PC-3 (cell line): ENCODE measurements around the gene PKLR. TPM values are rescaled to one million over a fixed set of nuclear protein-coding genes. Genes with fewer than 3 reads are reported as not detected.
A peak's percentile ranks its signal among the peaks of the same experiment; 100 is the strongest.

Experiments
- ATAC-seq: fragments of 200-7000 bp; cut with Tn5 transposase; 2 replicates; pipeline ENCODE4 v1.9.1; 2020; ENCODE audit warnings: mild to moderate bottlenecking, moderate library complexity
- BruUV-seq: library from RNA; stranded (reverse); fragments of 400-500 nt; replicated peaks from 2 replicates; lab custom pipeline; 2021; lab: Mats Ljungman, UMichigan
- CTCF ChIA-PET: fragments of 300-600 bp; sonication (Branson Sonifier 250); formaldehyde crosslinking; loops from one replicate; lab custom pipeline; 2022; ENCODE audit warnings: antibody characterized with exemption; lab: Charles Lee
- POLR2A ChIA-PET: fragments of 300-600 bp; sonication (Branson Sonifier 250); formaldehyde crosslinking; loops from one replicate; lab custom pipeline; 2022; ENCODE audit warnings: antibody characterized with exemption; ENCODE audit not compliant: unreplicated experiment; lab: Charles Lee
- DNase-seq: peaks from one replicate; pipeline ENCODE4 v3.0.0-alpha.2; 2015
- H2AFZ ChIP-seq: fragments of 300-600 bp; sonication (generic); 2 replicates; pipeline ENCODE4 v1.6.0; 2016; ENCODE audit warnings: antibody characterized with exemption, low read length
- H3F3A ChIP-seq: fragments of 300-600 bp; sonication (generic); one replicate; pipeline ENCODE4 v1.6.0; 2017; ENCODE audit warnings: antibody characterized with exemption, low read length, control low read depth, mild to moderate bottlenecking; ENCODE audit not compliant: unreplicated experiment
- H3K27ac ChIP-seq: fragments of 300-600 bp; sonication (generic); 2 replicates; pipeline ENCODE4 v1.5.1; 2016; ENCODE audit warnings: mild to moderate bottlenecking, low read length
- H3K27me3 ChIP-seq: fragments of 300-600 bp; sonication (generic); 2 replicates; pipeline ENCODE4 v1.6.1; 2016; ENCODE audit warnings: low read length, mixed read lengths
- H3K36me3 ChIP-seq: fragments of 300-600 bp; sonication (generic); 2 replicates; pipeline ENCODE4 v1.6.1; 2016; ENCODE audit warnings: low read depth, mixed run types, low read length, mixed read lengths
- H3K4me1 ChIP-seq: fragments of 300-600 bp; sonication (generic); 2 replicates; pipeline ENCODE4 v1.5.1; 2016; ENCODE audit warnings: low read length; ENCODE audit not compliant: insufficient read depth
- H3K4me2 ChIP-seq: fragments of 300-600 bp; sonication (generic); 2 replicates; pipeline ENCODE4 v1.6.0; 2016; ENCODE audit warnings: low read length
- H3K4me3 ChIP-seq: fragments of 300-600 bp; sonication (generic); 2 replicates; pipeline ENCODE4 v1.5.1; 2016; ENCODE audit warnings: mild to moderate bottlenecking, low read length, mixed read lengths
- H3K79me2 ChIP-seq: fragments of 300-600 bp; sonication (generic); 2 replicates; pipeline ENCODE4 v1.6.1; 2017; ENCODE audit warnings: low read length, mixed read lengths
- H3K9ac ChIP-seq: fragments of 300-600 bp; sonication (generic); 2 replicates; pipeline ENCODE4 v1.6.0; 2016; ENCODE audit warnings: mild to moderate bottlenecking, low read length
- H3K9me2 ChIP-seq: fragments of 300-600 bp; sonication (generic); replicated peaks from 2 replicates; pipeline ENCODE4 v1.6.1; 2016; ENCODE audit warnings: mixed run types, low read length, mixed read lengths
- H3K9me3 ChIP-seq: fragments of 300-600 bp; sonication (generic); 2 replicates; pipeline ENCODE4 v1.6.1; 2016; ENCODE audit warnings: low read length, mixed read lengths
- H4K20me1 ChIP-seq: fragments of 300-600 bp; sonication (generic); 2 replicates; pipeline ENCODE4 v1.6.1; 2016; ENCODE audit warnings: low read length, mixed read lengths
- CTCF ChIP-seq: fragments of 300-600 bp; sonication (generic); conservative IDR thresholded peaks from 2 replicates; pipeline ENCODE4 v1.5.1; 2017; ENCODE audit warnings: antibody characterized with exemption, low read depth, mild to moderate bottlenecking, low read length
- EZH2 ChIP-seq: fragments of 300-600 bp; sonication (generic); IDR thresholded peaks from one replicate; pipeline ENCODE4 v1.6.1; 2017; ENCODE audit warnings: antibody characterized with exemption, mild to moderate bottlenecking, low read length; ENCODE audit not compliant: unreplicated experiment
- EZH2phosphoT487 ChIP-seq: fragments of 300-600 bp; sonication (generic); IDR thresholded peaks from 2 replicates; pipeline ENCODE4 v1.6.1; 2018; ENCODE audit warnings: mild to moderate bottlenecking, antibody characterized with exemption, low read length, borderline replicate concordance
- intact Hi-C: fragments of 100-400 bp; cut with micrococcal nuclease; formaldehyde crosslinking; loops from 2 replicates; pipeline ENCODE4 v1.9.0; 2023
- total RNA-seq: library from RNA; depleted of rRNA; stranded (reverse); fragments of >200 nt; gene quantifications from 2 replicates; pipeline ENCODE4 v1.2.3, GENCODE V29; 2014

PKLR gene
- total RNA-seq, 1 experiment from 2014 or later = not detected

GRCh38 chr1:155327981-155328380 lies 26.7 kb upstream of the PKLR start:
- Histone ChIP-seq H3K4me3 (no peak overlapping the region), H4K20me1 (0 out of 2 replicates have a peak, but pooled peaks cover 3% of the 10 kb centered on the region), H3K9ac (no peak overlapping the region), H3F3A (no peaks in the 10 kb centered on the region), H3K27ac (no peak overlapping the region), H2AFZ (no peak overlapping the region), H3K9me3 (no peaks in the 10 kb centered on the region), H3K36me3 (peaks cover 27% of the 10 kb centered on the region), H3K4me2 (no peak overlapping the region), H3K4me1 (peaks cover 17% of the 10 kb centered on the region; the same call in 1 of the 2 replicates), H3K27me3 (no peaks in the 10 kb centered on the region), H3K9me2 (no peaks in the 10 kb centered on the region), H3K79me2 (peaks cover 29% of the 10 kb centered on the region)
- ChIA-PET CTCF (no interaction called here), POLR2A (no interaction called here)
- intact Hi-C loops = no loop called here
- DNase-seq (no peak), ATAC-seq (no peak)
- TF ChIP-seq CTCF (no peak), EZH2phosphoT487 (no peak), EZH2 (no peak)
- no TSS peak for BruUV-seq

DNA sequence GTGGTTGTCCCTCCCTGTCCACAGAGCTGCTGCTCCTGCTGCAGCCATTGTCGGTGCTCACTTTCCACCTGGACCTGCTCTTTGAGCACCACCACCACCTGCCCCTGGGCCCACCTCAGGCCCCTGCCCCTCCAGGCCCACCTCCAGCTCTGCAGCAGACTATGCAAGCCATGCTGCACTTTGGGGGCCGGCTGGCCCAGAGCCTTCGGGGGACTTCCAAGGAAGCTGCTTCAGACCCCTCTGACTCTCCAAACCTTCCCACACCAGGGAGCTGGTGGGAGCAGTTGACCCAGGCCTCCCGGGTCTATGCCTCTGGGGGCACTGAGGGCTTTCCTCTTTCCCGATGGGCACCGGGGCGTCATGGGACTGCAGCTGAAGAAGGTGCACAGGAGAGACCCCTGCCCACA lies 25.4 kb upstream of the PKLR start:
- no peaks in the 10 kb centered on the region for H3K9me3 ChIP-seq
- H3K4me3 ChIP-seq = no peak overlapping the region
- CTCF ChIA-PET = no interaction called here
- H3K36me3 ChIP-seq = peaks cover 27% of the 10 kb centered on the region
- H3K79me2 ChIP-seq = peaks cover 29% of the 10 kb centered on the region
- 0 out of 2 replicates have a peak overlapping the region, but pooled peaks have one; percentile 93 for H3K4me2 ChIP-seq
- no peaks in the 10 kb centered on the region for H3K27me3 ChIP-seq
- TF ChIP-seq EZH2phosphoT487 (no peak), CTCF (no peak), EZH2 (no peak)
- no peaks in the 10 kb centered on the region for H3K9me2 ChIP-seq
- intact Hi-C loops = no loop called here
- no peak for ATAC-seq
- no peak overlapping the region for H3K9ac ChIP-seq
- no peaks in the 10 kb centered on the region for H3F3A ChIP-seq
- 0 out of 2 replicates have a peak, but pooled peaks cover 3% of the 10 kb centered on the region for H4K20me1 ChIP-seq
- peaks cover 26% of the 10 kb centered on the region for H3K4me1 ChIP-seq
- H2AFZ ChIP-seq = no peak overlapping the region
- POLR2A ChIA-PET = interaction anchor here (0.6 kb wide), 1 partner anchor 16 kb away, joined by 5 read pairs; no protein-coding TSS in a partner anchor
- H3K27ac ChIP-seq = no peak overlapping the region
- no TSS peak for BruUV-seq
- DNase-seq = no peak

GRCh38 chr1:155326020-155326526 lies 24.8 kb upstream of the PKLR start:
- TF ChIP-seq CTCF (no peak), EZH2phosphoT487 (no peak), EZH2 (no peak)
- CTCF ChIA-PET = no interaction called here

More at GRCh38 chr1:155326020-155326526, 24.8 kb upstream of the PKLR start:
- no TSS peak for BruUV-seq
- H3K27ac ChIP-seq = no peak overlapping the region
- ATAC-seq (no peak), DNase-seq (no peak)
- POLR2A ChIA-PET = no interaction called here
- H3K9me2 ChIP-seq = no peaks in the 10 kb centered on the region
- H3K4me2 ChIP-seq = peak overlapping the region; percentile 93
- no peak overlapping the region for H2AFZ ChIP-seq
- peaks cover 27% of the 10 kb centered on the region for H3K4me1 ChIP-seq
- H3K36me3 ChIP-seq = peaks cover 24% of the 10 kb centered on the region
- no peak overlapping the region for H3K9ac ChIP-seq
- intact Hi-C loops = no loop called here
- H3K9me3 ChIP-seq = no peaks in the 10 kb centered on the region
- peak overlapping the region; percentile 80 for H3K4me3 ChIP-seq
- H3K27me3 ChIP-seq = no peaks in the 10 kb centered on the region
- 0 out of 2 replicates have a peak, but pooled peaks cover 3% of the 10 kb centered on the region for H4K20me1 ChIP-seq
- H3K79me2 ChIP-seq = peaks cover 29% of the 10 kb centered on the region
- H3F3A ChIP-seq = no peaks in the 10 kb centered on the region
